Measurements from ENCODE around the gene SMKR1. TPM values are rescaled to one million over a fixed set of nuclear protein-coding genes. Genes with fewer than 3 reads are reported as not detected.

Gene SMKR1
- total RNA-seq, 1 experiment from 2014 or later: 7.4 TPM

DNA sequence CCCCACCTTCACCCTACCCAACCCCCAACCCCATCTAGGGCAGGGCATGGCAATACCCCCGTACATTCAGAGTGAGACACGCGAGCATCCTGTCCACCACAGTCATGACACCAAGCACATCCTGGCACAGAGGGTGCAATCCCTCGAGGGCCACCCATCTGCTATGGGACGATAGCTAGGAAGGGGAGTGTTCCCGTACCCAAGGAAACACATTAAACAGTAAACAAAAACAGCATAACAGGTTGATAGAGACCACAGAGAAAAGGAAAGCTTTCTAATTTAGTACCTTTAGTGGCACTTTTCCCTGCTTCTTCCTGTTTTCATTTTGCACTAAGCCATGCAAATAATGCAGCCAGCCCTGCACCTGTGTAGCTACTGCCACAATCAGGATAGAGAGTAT, 2.3 kb upstream of the SMKR1 start:
- Histone ChIP-seq H3K36me3 (ENCODE audit: low read depth, low read length) (no peaks in the 10 kb centered on the region), H3K27me3 (ENCODE audit: low read length) (no peaks in the 10 kb centered on the region), H3F3A (ENCODE audit: low read length, unreplicated experiment) (no peaks in the 10 kb centered on the region), H3K27ac (ENCODE audit: low read length) (no peak overlapping the region), H2AFZ (ENCODE audit: low read length) (no peak overlapping the region), H3K4me3 (ENCODE audit: low read length) (no peak overlapping the region), H4K20me1 (ENCODE audit: low read length) (no peaks in the 10 kb centered on the region), H3K9me2 (replicated peaks; ENCODE audit: low read length) (no peaks in the 10 kb centered on the region), H3K4me1 (ENCODE audit: insufficient read depth, low read length) (0 out of 2 replicates have a peak, but pooled peaks cover 8% of the 10 kb centered on the region), H3K4me2 (ENCODE audit: low read length) (no peak overlapping the region), H3K9ac (ENCODE audit: low read length) (no peak overlapping the region), H3K79me2 (ENCODE audit: low read length) (no peaks in the 10 kb centered on the region), H3K9me3 (ENCODE audit: low read length) (no peaks in the 10 kb centered on the region)
- TF ChIP-seq EZH2 (IDR thresholded peaks at IDR 0.05; ENCODE audit: low read length, unreplicated experiment) (no peak), CTCF (conservative IDR thresholded peaks at IDR 0.05; ENCODE audit: low read depth, low read length) (no peak), EZH2phosphoT487 (IDR thresholded peaks at IDR 0.05; ENCODE audit: borderline replicate concordance, low read length) (no peak)
- DNase-seq (no peak), ATAC-seq (no peak)
- ChIA-PET POLR2A (ENCODE audit: unreplicated experiment) (no interaction called here), CTCF (no interaction called here)
- intact Hi-C loops (cut with micrococcal nuclease): no loop called here
- no TSS peak for BruUV-seq (replicated peaks)

DNA sequence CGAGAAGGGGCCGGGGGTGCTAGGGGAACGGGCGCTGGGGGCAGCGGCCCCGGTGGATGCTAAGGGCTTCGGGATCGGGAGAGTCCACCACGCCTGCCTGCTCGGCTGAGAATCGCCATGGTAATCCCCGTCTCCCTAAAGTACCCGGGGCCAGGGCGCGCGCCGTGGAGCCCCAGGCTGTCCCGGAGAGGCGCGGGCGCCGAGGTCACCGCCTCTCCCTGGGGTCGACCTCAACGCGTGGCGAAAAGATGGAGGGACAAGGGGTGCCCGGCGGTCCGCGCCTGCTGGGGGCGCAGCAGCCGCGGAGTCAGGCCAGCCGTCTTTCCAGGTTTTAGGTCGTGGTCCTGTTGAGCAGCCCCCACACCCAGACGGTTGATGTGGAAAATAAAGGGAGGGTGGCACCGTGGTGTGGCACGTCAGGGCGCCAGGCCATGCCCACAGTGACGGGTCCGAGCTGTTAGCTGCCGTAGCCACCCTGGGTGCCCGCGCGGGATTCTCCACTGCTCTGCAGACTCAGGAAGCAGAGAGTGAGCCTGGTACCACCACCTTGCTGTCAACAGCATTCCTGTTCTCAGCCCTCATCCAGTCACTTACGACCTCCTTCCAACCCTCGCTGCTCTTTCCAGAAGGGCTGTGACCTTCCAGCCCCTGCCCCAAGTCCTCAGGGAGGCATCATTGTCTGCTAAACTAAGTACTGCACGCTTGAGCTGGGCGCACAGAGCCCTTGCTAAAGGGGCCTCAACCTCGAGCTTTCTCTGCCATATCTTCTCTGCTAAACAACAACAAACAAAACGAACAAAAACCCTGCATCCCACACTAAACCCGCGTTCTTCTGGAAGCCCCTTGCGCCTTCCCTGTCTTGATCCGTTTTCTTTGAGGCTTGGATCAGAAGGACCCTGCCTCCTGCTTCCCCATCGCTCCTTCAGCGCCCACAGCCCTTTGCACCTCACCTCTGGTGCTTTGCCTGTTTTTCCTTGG, 666 bp downstream of the SMKR1 start:
- TF ChIP-seq EZH2phosphoT487 (IDR thresholded peaks at IDR 0.05; ENCODE audit: borderline replicate concordance, low read length) (0 out of 2 replicates have a peak, but pooled peaks have one; percentile 3), EZH2 (IDR thresholded peaks at IDR 0.05; ENCODE audit: low read length, unreplicated experiment) (no peak), CTCF (conservative IDR thresholded peaks at IDR 0.05; ENCODE audit: low read depth, low read length) (0 out of 2 replicates have a peak, but pooled peaks have one; percentile 26)
- no peak overlapping the region for H3K27ac ChIP-seq (ENCODE audit: low read length)
- no peaks in the 10 kb centered on the region for H4K20me1 ChIP-seq (ENCODE audit: low read length)

More for the DNA sequence above, 666 bp downstream of the SMKR1 start:
- no peak for DNase-seq
- CTCF ChIA-PET: interaction anchor here (0.6 to 0.8 kb wide), 4 partner anchors 13 to 125 kb away, joined by 3 to 7 read pairs (median 4); no protein-coding TSS in a partner anchor
- Histone ChIP-seq H3F3A (ENCODE audit: low read length, unreplicated experiment) (no peaks in the 10 kb centered on the region), H3K79me2 (ENCODE audit: low read length) (no peaks in the 10 kb centered on the region), H2AFZ (ENCODE audit: low read length) (peak overlapping the region; percentile 96), H3K4me1 (ENCODE audit: insufficient read depth, low read length) (0 out of 2 replicates have a peak, but pooled peaks cover 8% of the 10 kb centered on the region), H3K4me3 (ENCODE audit: low read length) (peak overlapping the region; percentile 92), H3K9me3 (ENCODE audit: low read length) (no peaks in the 10 kb centered on the region), H3K4me2 (ENCODE audit: low read length) (peak overlapping the region; percentile 98), H3K36me3 (ENCODE audit: low read depth, low read length) (no peaks in the 10 kb centered on the region), H3K27me3 (ENCODE audit: low read length) (no peaks in the 10 kb centered on the region), H3K9me2 (replicated peaks; ENCODE audit: low read length) (no peaks in the 10 kb centered on the region), H3K9ac (ENCODE audit: low read length) (peak overlapping the region; percentile 66)
- peak; percentile 28 for ATAC-seq
- POLR2A ChIA-PET (ENCODE audit: unreplicated experiment): interaction anchor here (0.6 kb wide), 2 partner anchors 98 to 322 kb away, joined by 4 read pairs; no protein-coding TSS in a partner anchor
- intact Hi-C loops (cut with micrococcal nuclease): loop anchor here (2.0 kb wide), 1 partner anchor 28 kb away; no protein-coding TSS in a partner anchor
- TSS peak; percentile 41 for BruUV-seq (replicated peaks)
